Panc1 (cell line): ENCODE measurements around the gene DCLK2. TPM values are rescaled to one million over a fixed set of nuclear protein-coding genes. Genes with fewer than 3 reads are reported as not detected.

Experiments used
- ATAC-seq: fragments of 200-7000 bp; cut with Tn5 transposase; 2 replicates; pipeline ENCODE4 v1.9.1; 2020; ENCODE audit warnings: mild to moderate bottlenecking, moderate library complexity
- BruUV-seq: library from RNA; stranded (reverse); fragments of 400-500 nt; replicated peaks from 2 replicates; lab custom pipeline; 2021; lab: Mats Ljungman, UMichigan
- CTCF ChIA-PET: fragments of 300-600 bp; sonication (Branson Sonifier 250); formaldehyde crosslinking; loops from one replicate; lab custom pipeline; 2022; ENCODE audit warnings: antibody characterized with exemption; lab: Charles Lee
- POLR2A ChIA-PET: fragments of 300-600 bp; sonication (Branson Sonifier 250); formaldehyde crosslinking; loops from one replicate; lab custom pipeline; 2022; ENCODE audit warnings: antibody characterized with exemption; lab: Charles Lee
- DNase-seq: peaks from one replicate; pipeline ENCODE4 v3.0.0-alpha.2; 2010; ENCODE audit warnings: low read depth, low spot score
- H3K27ac ChIP-seq: 2 replicates; pipeline ENCODE4 v1.5.1; 2011; ENCODE audit warnings: mild to moderate bottlenecking, low read length, inconsistent platforms
- H3K27me3 ChIP-seq: fragments of 200-500 bp; sonication (Bioruptor generic); 2 replicates; pipeline ENCODE4 v1.6.0; 2014; ENCODE audit warnings: low read length, inconsistent platforms; ENCODE audit not compliant: control insufficient read depth, insufficient read depth
- H3K36me3 ChIP-seq: fragments of 200-500 bp; sonication (Bioruptor generic); 2 replicates; pipeline ENCODE4 v1.5.1; 2014; ENCODE audit warnings: inconsistent platforms, mild to moderate bottlenecking, low read length, moderate library complexity; ENCODE audit not compliant: control insufficient read depth, insufficient read depth
- H3K4me1 ChIP-seq: 2 replicates; pipeline ENCODE4 v1.5.1; 2011; ENCODE audit warnings: inconsistent platforms, mild to moderate bottlenecking, low read length, moderate library complexity; ENCODE audit not compliant: control insufficient read depth, insufficient read depth
- H3K4me3 ChIP-seq, 2 experiments: 2 replicates each; pipeline ENCODE4 v1.5.1; 2011 to 2012; ENCODE audit warnings: low read depth in 2 of 2, low read length in 2 of 2, mild to moderate bottlenecking in 2 of 2, inconsistent platforms in 1 of 2, moderate library complexity in 1 of 2
- H3K9me3 ChIP-seq: fragments of 200-500 bp; sonication (Bioruptor generic); 2 replicates; pipeline ENCODE4 v1.5.1; 2014; ENCODE audit warnings: low read depth, mild to moderate bottlenecking, inconsistent platforms, low read length, moderate library complexity; ENCODE audit not compliant: control insufficient read depth, insufficient read depth
- POLR2AphosphoS5 ChIP-seq: IDR thresholded peaks from 2 replicates; pipeline ENCODE4 v1.6.1; 2012; ENCODE audit warnings: mild to moderate bottlenecking, low read depth, low read length, moderate library complexity
- REST ChIP-seq, 2 experiments: IDR thresholded peaks; 2 replicates each; pipeline ENCODE4 v1.6.1; 2011 to 2012; ENCODE audit warnings: low read depth in 2 of 2, control low read depth in 1 of 2, low read length in 1 of 2, mild to moderate bottlenecking in 1 of 2, moderate library complexity in 1 of 2; ENCODE audit not compliant: insufficient read depth in 1 of 2
- SIN3A ChIP-seq: IDR thresholded peaks from 2 replicates; pipeline ENCODE4 v1.6.1; 2012; ENCODE audit warnings: low read depth, mild to moderate bottlenecking, low read length, moderate library complexity, borderline replicate concordance; ENCODE audit not compliant: insufficient read depth
- TCF7L2 ChIP-seq: IDR thresholded peaks from 2 replicates; pipeline ENCODE4 v1.6.1; 2011; ENCODE audit warnings: mild to moderate bottlenecking, low read depth, low read length, inconsistent platforms
- in situ Hi-C: cut with HindIII; loops from 2 replicates; pipeline ENCODE4 v1.10.0; 2016; ENCODE audit warnings: low sequenced_read_pairs, low pct_unique_long_range_greater_than_20kb
- intact Hi-C: fragments of 100-400 bp; cut with micrococcal nuclease; formaldehyde crosslinking; loops from one replicate; pipeline ENCODE4 v1.10.0; 2022; ENCODE audit not compliant: unreplicated experiment
- total RNA-seq: library from RNA; stranded (reverse); gene quantifications from one replicate; pipeline ENCODE4 v1.2.1, GENCODE V29; 2021; ENCODE audit not compliant: unreplicated experiment
- TF ChIP-seq, protein P1 (sequence below): fragments of 450-650 bp; IDR thresholded peaks from 2 replicates; pipeline ENCODE4 v1.5.1; 2017; ENCODE audit warnings: mild to moderate bottlenecking

Gene DCLK2
- total RNA-seq, 1 experiment from 2014 or later: 9.5 TPM

GRCh38 chr4:150123087-150123486, 44.8 kb downstream of the DCLK2 start:
- ChIA-PET CTCF (no interaction called here), POLR2A (no interaction called here)
- no peak overlapping the region for H3K4me3 ChIP-seq
- no peaks in the 10 kb centered on the region for H3K27me3 ChIP-seq
- TF ChIP-seq, protein P1, sequence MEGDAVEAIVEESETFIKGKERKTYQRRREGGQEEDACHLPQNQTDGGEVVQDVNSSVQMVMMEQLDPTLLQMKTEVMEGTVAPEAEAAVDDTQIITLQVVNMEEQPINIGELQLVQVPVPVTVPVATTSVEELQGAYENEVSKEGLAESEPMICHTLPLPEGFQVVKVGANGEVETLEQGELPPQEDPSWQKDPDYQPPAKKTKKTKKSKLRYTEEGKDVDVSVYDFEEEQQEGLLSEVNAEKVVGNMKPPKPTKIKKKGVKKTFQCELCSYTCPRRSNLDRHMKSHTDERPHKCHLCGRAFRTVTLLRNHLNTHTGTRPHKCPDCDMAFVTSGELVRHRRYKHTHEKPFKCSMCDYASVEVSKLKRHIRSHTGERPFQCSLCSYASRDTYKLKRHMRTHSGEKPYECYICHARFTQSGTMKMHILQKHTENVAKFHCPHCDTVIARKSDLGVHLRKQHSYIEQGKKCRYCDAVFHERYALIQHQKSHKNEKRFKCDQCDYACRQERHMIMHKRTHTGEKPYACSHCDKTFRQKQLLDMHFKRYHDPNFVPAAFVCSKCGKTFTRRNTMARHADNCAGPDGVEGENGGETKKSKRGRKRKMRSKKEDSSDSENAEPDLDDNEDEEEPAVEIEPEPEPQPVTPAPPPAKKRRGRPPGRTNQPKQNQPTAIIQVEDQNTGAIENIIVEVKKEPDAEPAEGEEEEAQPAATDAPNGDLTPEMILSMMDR: no peak
- no peak for TF ChIP-seq SIN3A
- TF ChIP-seq POLR2AphosphoS5: no peak
- TF ChIP-seq REST (IDR thresholded peaks at IDR 0.05; ENCODE audit: insufficient read depth in 1 of 2, low read depth in 2 of 2, low read length in 1 of 2): no peak
- TF ChIP-seq TCF7L2: no peak
- no peak for DNase-seq
- BruUV-seq: no TSS peak
- intact Hi-C loops (no loop called here), in situ Hi-C loops (no loop called here)
- no peaks in the 10 kb centered on the region for H3K9me3 ChIP-seq
- peaks cover 24% of the 10 kb centered on the region for H3K4me1 ChIP-seq
- no peaks in the 10 kb centered on the region for H3K36me3 ChIP-seq
- no peak for ATAC-seq
- peak overlapping the region; percentile 51; the same call in 1 of the 2 replicates for H3K27ac ChIP-seq

DNA sequence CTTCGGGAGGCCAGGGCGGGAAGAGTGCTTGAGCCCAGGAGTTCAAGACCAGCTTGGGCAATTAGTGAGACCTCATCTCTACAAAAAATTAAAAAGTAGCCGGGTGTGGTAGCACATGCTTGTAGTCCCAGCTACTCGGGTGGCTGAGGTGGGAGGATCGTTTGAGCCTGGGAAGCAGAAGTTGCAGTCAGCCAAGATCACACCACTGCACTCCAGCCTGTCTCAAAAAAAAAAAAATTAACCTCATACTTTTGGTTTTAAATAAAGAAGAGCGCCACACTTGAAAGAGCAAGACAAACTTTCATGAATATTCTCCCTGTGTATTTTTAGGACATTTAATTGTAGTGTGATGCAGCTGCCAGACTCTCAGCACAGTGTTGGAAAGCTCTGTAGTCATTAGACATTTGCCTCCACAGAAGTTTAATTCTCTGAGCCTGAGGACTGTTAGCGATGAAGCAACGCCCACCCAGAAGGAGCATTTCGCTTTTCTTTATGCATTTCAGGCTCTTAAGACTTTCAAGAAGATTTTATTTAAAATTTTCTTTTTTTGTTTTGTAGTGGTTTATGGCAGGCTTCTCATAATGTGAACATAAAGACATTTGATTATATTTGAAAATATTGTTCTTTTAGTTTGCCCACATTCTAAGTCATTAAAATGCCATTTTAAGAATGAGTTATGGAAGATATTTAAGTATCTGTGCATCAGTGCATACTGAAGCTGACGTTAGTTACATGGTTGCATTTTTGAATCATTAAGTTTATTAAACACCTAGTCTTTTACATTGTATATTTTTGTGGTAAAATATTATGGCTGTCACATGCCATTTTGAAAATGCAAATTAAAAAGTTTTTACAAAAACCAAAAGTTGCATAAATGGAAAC, 45.8 kb downstream of the DCLK2 start:
- no peak for DNase-seq
- POLR2A ChIA-PET: interaction anchor here (0.7 kb wide), 1 partner anchor 24 kb away, joined by 5 read pairs; no protein-coding TSS in a partner anchor
- H3K27ac ChIP-seq: peak overlapping the region; percentile 51; the same call in 1 of the 2 replicates
- no peaks in the 10 kb centered on the region for H3K27me3 ChIP-seq
- TF ChIP-seq, protein P1: no peak
- TF ChIP-seq TCF7L2 (no peak), SIN3A (no peak), REST (IDR thresholded peaks at IDR 0.05; ENCODE audit: insufficient read depth in 1 of 2, low read depth in 2 of 2, low read length in 1 of 2) (no peak), POLR2AphosphoS5 (no peak)
- no peak overlapping the region for H3K4me3 ChIP-seq
- in situ Hi-C loops (no loop called here), intact Hi-C loops (no loop called here)
- no TSS peak for BruUV-seq
- H3K4me1 ChIP-seq: peaks cover 23% of the 10 kb centered on the region
- CTCF ChIA-PET: no interaction called here
- no peaks in the 10 kb centered on the region for H3K36me3 ChIP-seq
- no peaks in the 10 kb centered on the region for H3K9me3 ChIP-seq
- no peak for ATAC-seq
